WI38 (cell line): Measurements from ENCODE around the gene FNDC11.

ENCODE experiments used
- H3K4me3 ChIP-seq: 2 replicates; pipeline ENCODE4 v1.5.1; 2011; ENCODE audit warnings: low read depth, mild to moderate bottlenecking, control low read depth, low read length
- CTCF ChIP-seq: IDR thresholded peaks from 2 replicates; pipeline ENCODE4 v1.5.1; 2012; ENCODE audit warnings: low read depth, mild to moderate bottlenecking, control low read depth, low read length

FNDC11 gene, protein sequence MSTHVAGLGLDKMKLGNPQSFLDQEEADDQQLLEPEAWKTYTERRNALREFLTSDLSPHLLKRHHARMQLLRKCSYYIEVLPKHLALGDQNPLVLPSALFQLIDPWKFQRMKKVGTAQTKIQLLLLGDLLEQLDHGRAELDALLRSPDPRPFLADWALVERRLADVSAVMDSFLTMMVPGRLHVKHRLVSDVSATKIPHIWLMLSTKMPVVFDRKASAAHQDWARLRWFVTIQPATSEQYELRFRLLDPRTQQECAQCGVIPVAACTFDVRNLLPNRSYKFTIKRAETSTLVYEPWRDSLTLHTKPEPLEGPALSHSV

DNA sequence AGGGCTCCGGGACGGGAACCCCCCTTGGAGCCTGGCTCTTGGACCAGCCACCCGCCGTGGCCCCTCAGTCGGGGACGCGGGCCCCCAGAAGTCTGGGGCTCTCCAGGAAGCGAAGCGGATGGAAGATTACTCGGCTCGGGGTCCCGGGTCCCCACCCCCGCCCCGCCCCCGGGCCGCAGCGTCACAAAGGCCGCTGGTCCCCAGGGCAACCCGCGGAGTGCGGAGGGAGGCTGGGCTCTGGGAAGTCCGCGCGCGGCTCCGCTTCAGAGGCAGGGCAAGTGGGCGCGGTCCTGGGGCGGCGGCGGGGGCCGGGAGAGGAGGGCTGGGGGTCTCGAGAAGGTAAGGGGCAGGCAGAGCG lies at the start of gene FNDC11:
FNDC11 (plus strand) TSS at position 227 of the 358 bp plus-strand sequence. CDS start 1,505 bp downstream, outside the sequence.
- TF ChIP-seq CTCF = no peak
- H3K4me3 ChIP-seq = peak within 1 kb of the TSS; percentile 66

- no peak for TF ChIP-seq CTCF
- no peak overlapping the region for H3K4me3 ChIP-seq
Measured at GRCh38 chr20:63504642-63505041, 49.3 kb upstream of the FNDC11 start.

DNA sequence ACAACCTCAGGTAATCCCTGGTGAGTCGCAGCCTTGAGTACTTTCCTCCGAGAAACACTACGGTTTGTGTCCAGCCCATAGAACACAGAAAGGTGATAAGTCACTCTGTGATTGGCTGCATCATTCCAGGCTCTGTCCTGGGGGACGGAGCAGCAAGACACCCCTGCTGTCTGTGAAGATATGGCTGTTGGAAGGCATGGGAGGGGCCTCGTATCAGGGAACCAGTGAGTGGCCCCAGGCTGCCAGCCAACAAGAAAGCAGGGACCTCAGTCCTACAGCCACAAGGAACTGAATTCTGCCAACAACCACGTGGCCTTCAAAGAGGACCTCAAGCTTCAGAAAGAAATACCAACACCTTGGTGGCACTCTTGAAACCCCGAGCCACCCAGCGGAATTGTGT lies 48.7 kb upstream of the FNDC11 start:
- TF ChIP-seq CTCF = no peak
- H3K4me3 ChIP-seq = no peak overlapping the region

- TF ChIP-seq CTCF = no peak
- no peak overlapping the region for H3K4me3 ChIP-seq
Measured at GRCh38 chr20:63505723-63506122, 48.2 kb upstream of the FNDC11 start.

DNA sequence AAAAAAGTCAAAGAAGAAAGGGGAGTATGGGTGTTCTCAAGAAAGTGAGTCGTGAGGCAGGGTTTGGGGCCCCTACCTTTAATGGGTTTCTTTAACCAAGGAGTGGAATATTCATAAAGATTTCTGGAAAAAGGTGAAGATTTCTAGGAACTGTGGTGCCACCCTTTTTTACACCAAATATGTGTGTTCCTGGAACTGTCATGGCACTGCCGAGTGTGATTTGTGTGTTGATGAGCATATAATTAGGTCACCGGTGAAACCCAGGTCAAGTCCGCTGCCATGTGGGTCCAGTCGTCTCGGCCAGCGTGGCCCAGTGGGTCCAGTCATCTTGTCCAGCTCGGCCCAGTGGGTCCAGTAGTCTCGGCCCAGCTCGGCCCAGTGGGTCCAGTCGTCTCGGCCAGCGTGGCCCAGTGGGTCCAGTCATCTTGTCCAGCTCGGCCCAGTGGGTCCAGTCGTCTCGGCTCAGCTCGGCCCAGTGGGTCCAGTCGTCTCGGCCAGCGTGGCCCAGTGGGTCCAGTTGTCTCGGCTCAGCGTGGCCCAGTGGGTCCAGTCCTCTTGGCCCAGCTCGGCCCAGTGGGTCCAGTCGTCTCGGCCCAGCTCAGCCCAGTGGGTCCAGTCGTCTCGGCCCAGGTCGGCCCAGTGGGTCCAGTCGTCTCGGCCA lies 46.7 kb upstream of the FNDC11 start:
- no peak for TF ChIP-seq CTCF
- H3K4me3 ChIP-seq = no peak overlapping the region

GRCh38 chr20:63508072-63508768 lies 45.7 kb upstream of the FNDC11 start:
- H3K4me3 ChIP-seq = no peak overlapping the region
- no peak for TF ChIP-seq CTCF

GRCh38 chr20:63509088-63509564 lies 44.8 kb upstream of the FNDC11 start:
- H3K4me3 ChIP-seq = no peak overlapping the region
- TF ChIP-seq CTCF = no peak
